Loucy (cell line): ENCODE results near the gene DCP1A.

Source experiments
- H2AFZ ChIP-seq: fragments of 200-600 bp; sonication (generic); 2 replicates; pipeline ENCODE4 v1.6.0; 2016; ENCODE audit warnings: antibody characterized with exemption, mild to moderate bottlenecking, low read length, moderate library complexity
- H3F3A ChIP-seq: fragments of 200-600 bp; 2 replicates; pipeline ENCODE4 v1.6.0; 2016; ENCODE audit warnings: antibody characterized with exemption, low read depth, mild to moderate bottlenecking
- H3K27me3 ChIP-seq: fragments of 200-600 bp; sonication (generic); 2 replicates; pipeline ENCODE4 v1.6.1; 2014; ENCODE audit warnings: low read length, mild to moderate bottlenecking; ENCODE audit not compliant: insufficient read depth, poor library complexity, severe bottlenecking
- H3K36me3 ChIP-seq: fragments of 200-600 bp; sonication (generic); 2 replicates; pipeline ENCODE4 v1.6.1; 2016; ENCODE audit warnings: low read length; ENCODE audit not compliant: insufficient read depth
- H3K4me1 ChIP-seq: fragments of 200-600 bp; sonication (generic); 2 replicates; pipeline ENCODE4 v1.5.1; 2014; ENCODE audit warnings: low read length, mild to moderate bottlenecking; ENCODE audit not compliant: insufficient read depth, poor library complexity, severe bottlenecking
- H3K4me2 ChIP-seq: fragments of 200-600 bp; sonication (generic); 2 replicates; pipeline ENCODE4 v1.6.0; 2014; ENCODE audit warnings: antibody characterized with exemption, low read length, low read depth, mild to moderate bottlenecking; ENCODE audit not compliant: poor library complexity, severe bottlenecking
- H3K4me3 ChIP-seq: fragments of 200-600 bp; sonication (generic); 2 replicates; pipeline ENCODE4 v1.5.1; 2014; ENCODE audit warnings: low read length, mild to moderate bottlenecking, mixed read lengths; ENCODE audit not compliant: poor library complexity, severe bottlenecking
- H3K79me2 ChIP-seq: fragments of 200-600 bp; sonication (generic); 2 replicates; pipeline ENCODE4 v1.6.1; 2014; ENCODE audit warnings: low read length; ENCODE audit not compliant: insufficient read depth
- H3K9ac ChIP-seq: fragments of 200-600 bp; sonication (generic); 2 replicates; pipeline ENCODE4 v1.6.0; 2014; ENCODE audit warnings: mild to moderate bottlenecking, low read depth, low read length, moderate library complexity; ENCODE audit not compliant: poor library complexity, severe bottlenecking
- H3K9me2 ChIP-seq: fragments of 200-600 bp; sonication (generic); replicated peaks from 2 replicates; pipeline ENCODE4 v1.6.1; 2016; ENCODE audit warnings: low read depth, low read length, mixed read lengths
- H3K9me3 ChIP-seq: fragments of 200-600 bp; sonication (generic); 2 replicates; pipeline ENCODE4 v1.6.1; 2014; ENCODE audit warnings: mild to moderate bottlenecking, antibody characterized with exemption, low read length, low read depth; ENCODE audit not compliant: insufficient read depth
- H4K20me1 ChIP-seq: fragments of 200-600 bp; sonication (generic); 2 replicates; pipeline ENCODE4 v1.6.0; 2014; ENCODE audit warnings: antibody characterized with exemption, low read length, mild to moderate bottlenecking; ENCODE audit not compliant: insufficient read depth, poor library complexity, severe bottlenecking
- EZH2phosphoT487 ChIP-seq: fragments of 200-600 bp; IDR thresholded peaks from 2 replicates; pipeline ENCODE4 v1.6.1; 2018; ENCODE audit warnings: antibody characterized with exemption, mild to moderate bottlenecking, moderate library complexity, borderline replicate concordance
- TF ChIP-seq, protein P1 (sequence below): fragments of 200-600 bp; sonication (generic); conservative IDR thresholded peaks from 2 replicates; pipeline ENCODE4 v1.5.1; 2014; ENCODE audit warnings: mild to moderate bottlenecking, antibody characterized with exemption, low read length

The DCP1A gene

GRCh38 chr3:53252096-53252946, 95.0 kb downstream of the DCP1A start:
- no peaks in the 10 kb centered on the region for H3K27me3 ChIP-seq
- peak overlapping the region; percentile 99 for H3K4me2 ChIP-seq
- no peaks in the 10 kb centered on the region for H3K36me3 ChIP-seq
- H3K79me2 ChIP-seq: peaks cover 84% of the 10 kb centered on the region
- TF ChIP-seq, protein P1, sequence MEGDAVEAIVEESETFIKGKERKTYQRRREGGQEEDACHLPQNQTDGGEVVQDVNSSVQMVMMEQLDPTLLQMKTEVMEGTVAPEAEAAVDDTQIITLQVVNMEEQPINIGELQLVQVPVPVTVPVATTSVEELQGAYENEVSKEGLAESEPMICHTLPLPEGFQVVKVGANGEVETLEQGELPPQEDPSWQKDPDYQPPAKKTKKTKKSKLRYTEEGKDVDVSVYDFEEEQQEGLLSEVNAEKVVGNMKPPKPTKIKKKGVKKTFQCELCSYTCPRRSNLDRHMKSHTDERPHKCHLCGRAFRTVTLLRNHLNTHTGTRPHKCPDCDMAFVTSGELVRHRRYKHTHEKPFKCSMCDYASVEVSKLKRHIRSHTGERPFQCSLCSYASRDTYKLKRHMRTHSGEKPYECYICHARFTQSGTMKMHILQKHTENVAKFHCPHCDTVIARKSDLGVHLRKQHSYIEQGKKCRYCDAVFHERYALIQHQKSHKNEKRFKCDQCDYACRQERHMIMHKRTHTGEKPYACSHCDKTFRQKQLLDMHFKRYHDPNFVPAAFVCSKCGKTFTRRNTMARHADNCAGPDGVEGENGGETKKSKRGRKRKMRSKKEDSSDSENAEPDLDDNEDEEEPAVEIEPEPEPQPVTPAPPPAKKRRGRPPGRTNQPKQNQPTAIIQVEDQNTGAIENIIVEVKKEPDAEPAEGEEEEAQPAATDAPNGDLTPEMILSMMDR: no peak
- no peak for TF ChIP-seq EZH2phosphoT487
- no peaks in the 10 kb centered on the region for H3K9me2 ChIP-seq
- H3K4me3 ChIP-seq: peak overlapping the region; percentile 92
- H4K20me1 ChIP-seq: peaks cover 70% of the 10 kb centered on the region
- no peaks in the 10 kb centered on the region for H3F3A ChIP-seq
- H3K4me1 ChIP-seq: peaks cover 52% of the 10 kb centered on the region
- H3K9ac ChIP-seq: no peak overlapping the region
- H2AFZ ChIP-seq: no peak overlapping the region
- H3K9me3 ChIP-seq: no peaks in the 10 kb centered on the region

GRCh38 chr3:53250881-53251605, 96.3 kb downstream of the DCP1A start:
- H3K4me3 ChIP-seq: peak overlapping the region; percentile 92
- no peaks in the 10 kb centered on the region for H3K9me2 ChIP-seq
- TF ChIP-seq, protein P1: no peak
- TF ChIP-seq EZH2phosphoT487: no peak
- no peaks in the 10 kb centered on the region for H3F3A ChIP-seq
- H3K9ac ChIP-seq: peak overlapping the region; percentile 48
- peaks cover 52% of the 10 kb centered on the region for H3K4me1 ChIP-seq
- H3K27me3 ChIP-seq: no peaks in the 10 kb centered on the region
- no peak overlapping the region for H2AFZ ChIP-seq
- peaks cover 76% of the 10 kb centered on the region for H4K20me1 ChIP-seq
- H3K9me3 ChIP-seq: no peaks in the 10 kb centered on the region
- H3K36me3 ChIP-seq: peaks cover 4% of the 10 kb centered on the region; the same call in 1 of the 2 replicates
- peak overlapping the region; percentile 99 for H3K4me2 ChIP-seq
- peaks cover 97% of the 10 kb centered on the region for H3K79me2 ChIP-seq

GRCh38 chr3:53250453-53250852, 96.9 kb downstream of the DCP1A start:
- no peaks in the 10 kb centered on the region for H3K27me3 ChIP-seq
- H3K4me1 ChIP-seq: peaks cover 52% of the 10 kb centered on the region
- H3K36me3 ChIP-seq: peaks cover 5% of the 10 kb centered on the region; the same call in 1 of the 2 replicates
- peak overlapping the region; percentile 99 for H3K4me2 ChIP-seq
- no peaks in the 10 kb centered on the region for H3F3A ChIP-seq
- peaks cover 100% of the 10 kb centered on the region for H3K79me2 ChIP-seq
- H3K9ac ChIP-seq: no peak overlapping the region
- peak overlapping the region; percentile 92 for H3K4me3 ChIP-seq
- H3K9me3 ChIP-seq: no peaks in the 10 kb centered on the region
- no peak for TF ChIP-seq EZH2phosphoT487
- TF ChIP-seq, protein P1: no peak
- no peaks in the 10 kb centered on the region for H3K9me2 ChIP-seq
- H2AFZ ChIP-seq: no peak overlapping the region
- peaks cover 78% of the 10 kb centered on the region for H4K20me1 ChIP-seq
